Thyroid gland (tissue), 4 donors: ENCODE measurements around the gene FGF2.

ENCODE experiments used
- CTCF ChIP-seq, 6 experiments: fragments of 200-600 bp in 3 of 6; fragments of 450-650 bp in 3 of 6; sonication (generic) in 3 of 6; IDR thresholded peaks; one replicate each; pipeline ENCODE4 v1.5.1; 2016 to 2019; ENCODE audit warnings: antibody characterized with exemption in 6 of 6, mild to moderate bottlenecking in 2 of 6, inconsistent platforms in 1 of 6, moderate library complexity in 1 of 6
- POLR2A ChIP-seq, 2 donors: fragments of 450-650 bp; IDR thresholded peaks; one replicate each; pipeline ENCODE4 v1.6.1; 2017; ENCODE audit warnings: antibody characterized with exemption in 2 of 2, mild to moderate bottlenecking in 2 of 2, moderate library complexity in 1 of 2

- no peak for TF ChIP-seq POLR2A (IDR thresholded peaks at IDR 0.05)
- TF ChIP-seq CTCF (IDR thresholded peaks at IDR 0.05): no peak
Measured at GRCh38 chr4:122908223-122908622, 81.6 kb downstream of the FGF2 start.
